RWPE1 (cell line): ENCODE data around the gene KRT85.

Experiments used
- CTCF ChIA-PET: fragments of 350-600 bp; sonication (Branson Sonifier 250); formaldehyde crosslinking; extraction: SDS; loops from one replicate; lab custom pipeline; 2021; lab: Yijun Ruan, JAX
- POLR2A ChIA-PET: fragments of 400-600 bp; formaldehyde crosslinking; extraction: SDS; loops from one replicate; lab custom pipeline; 2020; ENCODE audit warnings: antibody characterized with exemption; ENCODE audit not compliant: low non-redundant PET; lab: Yijun Ruan, JAX
- DNase-seq: peaks from one replicate; pipeline ENCODE4 v3.0.0; 2012; ENCODE audit warnings: low spot score
- H3K27ac ChIP-seq: fragments of 450-650 bp; 2 replicates; pipeline ENCODE4 v1.5.1; 2017
- TF ChIP-seq, protein P1 (sequence below): fragments of 450-650 bp; conservative IDR thresholded peaks from 2 replicates; pipeline ENCODE4 v1.5.1; 2017; ENCODE audit warnings: low read depth, mild to moderate bottlenecking

KRT85 gene

DNA sequence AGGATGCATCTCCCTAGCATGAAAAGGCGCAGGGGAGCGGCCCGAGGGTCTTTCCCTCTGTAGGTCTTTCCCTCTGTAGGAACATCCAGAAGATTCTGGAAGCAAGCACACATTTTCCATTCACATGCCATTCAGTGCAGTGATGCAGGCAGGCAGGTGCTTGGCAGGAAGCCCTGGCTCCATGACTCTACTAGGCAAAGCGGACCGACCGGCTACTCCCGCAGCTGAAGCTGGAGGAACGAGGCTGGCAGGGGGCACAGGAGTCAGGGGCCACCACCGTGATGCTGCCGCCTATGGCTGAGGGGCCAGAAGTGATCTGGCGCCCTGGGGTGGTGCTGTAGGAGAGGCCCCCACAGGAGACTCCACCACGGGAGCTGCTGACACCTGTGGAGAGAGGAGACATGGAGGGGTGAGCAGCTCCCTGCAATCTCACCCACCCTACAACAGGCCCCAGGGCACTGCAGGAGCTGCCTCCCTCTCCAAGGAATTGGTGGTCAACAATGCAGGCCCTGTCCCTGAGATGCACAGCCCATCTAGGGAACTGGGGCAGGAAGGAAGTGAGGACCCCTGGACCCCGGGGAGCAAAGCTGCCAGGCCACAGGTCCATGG, 6.5 kb downstream of the KRT85 start:
- no peak for DNase-seq
- H3K27ac ChIP-seq = no peak overlapping the region
- TF ChIP-seq, protein P1, sequence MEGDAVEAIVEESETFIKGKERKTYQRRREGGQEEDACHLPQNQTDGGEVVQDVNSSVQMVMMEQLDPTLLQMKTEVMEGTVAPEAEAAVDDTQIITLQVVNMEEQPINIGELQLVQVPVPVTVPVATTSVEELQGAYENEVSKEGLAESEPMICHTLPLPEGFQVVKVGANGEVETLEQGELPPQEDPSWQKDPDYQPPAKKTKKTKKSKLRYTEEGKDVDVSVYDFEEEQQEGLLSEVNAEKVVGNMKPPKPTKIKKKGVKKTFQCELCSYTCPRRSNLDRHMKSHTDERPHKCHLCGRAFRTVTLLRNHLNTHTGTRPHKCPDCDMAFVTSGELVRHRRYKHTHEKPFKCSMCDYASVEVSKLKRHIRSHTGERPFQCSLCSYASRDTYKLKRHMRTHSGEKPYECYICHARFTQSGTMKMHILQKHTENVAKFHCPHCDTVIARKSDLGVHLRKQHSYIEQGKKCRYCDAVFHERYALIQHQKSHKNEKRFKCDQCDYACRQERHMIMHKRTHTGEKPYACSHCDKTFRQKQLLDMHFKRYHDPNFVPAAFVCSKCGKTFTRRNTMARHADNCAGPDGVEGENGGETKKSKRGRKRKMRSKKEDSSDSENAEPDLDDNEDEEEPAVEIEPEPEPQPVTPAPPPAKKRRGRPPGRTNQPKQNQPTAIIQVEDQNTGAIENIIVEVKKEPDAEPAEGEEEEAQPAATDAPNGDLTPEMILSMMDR = no peak
- ChIA-PET CTCF (interaction anchor here (0.5 to 1.5 kb wide), 4 partner anchors 12 to 519 kb away, joined by 3 to 8 read pairs (median 4); no protein-coding TSS in a partner anchor), POLR2A (no interaction called here)

DNA sequence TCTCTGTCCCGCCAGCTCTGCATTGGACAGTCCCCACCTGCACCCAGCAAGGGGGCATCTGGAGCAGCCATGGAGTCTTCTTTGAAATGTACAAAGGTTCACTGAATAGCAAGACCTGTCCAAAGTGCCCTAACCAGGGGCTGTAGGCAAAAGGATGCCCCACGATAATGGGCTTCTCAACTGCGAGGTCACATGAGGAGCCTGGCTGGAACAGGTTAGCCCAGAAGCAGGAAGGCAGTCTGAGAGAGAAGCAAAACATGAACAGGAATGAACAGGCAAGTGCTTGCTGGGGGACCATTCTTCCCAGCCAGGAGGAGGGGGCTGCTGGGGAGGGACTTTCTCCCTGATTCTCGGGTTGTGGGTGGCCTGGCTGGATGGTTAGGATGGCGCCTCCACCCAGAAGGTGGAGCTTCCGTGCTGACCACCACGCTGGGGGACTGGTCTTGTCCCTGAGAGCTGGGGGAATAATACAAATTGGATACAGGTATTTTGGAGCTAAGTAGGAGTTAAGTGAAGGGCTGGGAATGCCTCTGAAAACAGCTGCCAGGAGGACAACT, 7.1 kb downstream of the KRT85 start:
- DNase-seq = no peak
- no peak overlapping the region for H3K27ac ChIP-seq
- CTCF ChIA-PET = interaction anchor here (0.5 to 1.3 kb wide), 3 partner anchors 12 to 519 kb away, joined by 3 to 4 read pairs (median 3); no protein-coding TSS in a partner anchor
- POLR2A ChIA-PET = no interaction called here
- TF ChIP-seq, protein P1 = no peak

DNA sequence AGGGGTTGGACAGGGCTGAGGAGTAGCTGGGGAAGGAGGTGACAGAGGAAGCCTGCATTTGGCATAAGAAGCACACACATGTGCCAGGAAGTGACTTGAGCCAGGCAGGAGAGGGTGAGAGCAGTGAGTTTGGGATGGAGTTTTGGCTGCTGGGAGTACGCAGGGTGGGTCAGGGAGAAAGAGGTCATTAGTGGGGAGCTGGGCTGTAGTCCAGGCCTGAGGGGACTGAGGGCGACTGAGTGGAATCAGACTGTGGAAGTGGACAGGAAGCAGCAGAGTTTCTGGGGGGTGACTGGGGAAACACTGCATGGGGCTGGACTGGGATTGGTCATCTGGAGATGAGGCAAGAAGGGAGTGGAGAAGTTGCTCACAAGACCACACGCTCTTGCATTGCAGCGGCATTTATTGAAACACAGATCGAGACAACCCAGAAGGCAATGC, 7.6 kb downstream of the KRT85 start:
- H3K27ac ChIP-seq = no peak overlapping the region
- CTCF ChIA-PET = interaction anchor here (0.6 to 1.1 kb wide), 2 partner anchors 13 to 520 kb away, joined by 4 read pairs; no protein-coding TSS in a partner anchor
- POLR2A ChIA-PET = no interaction called here
- TF ChIP-seq, protein P1 = no peak
- no peak for DNase-seq

DNA sequence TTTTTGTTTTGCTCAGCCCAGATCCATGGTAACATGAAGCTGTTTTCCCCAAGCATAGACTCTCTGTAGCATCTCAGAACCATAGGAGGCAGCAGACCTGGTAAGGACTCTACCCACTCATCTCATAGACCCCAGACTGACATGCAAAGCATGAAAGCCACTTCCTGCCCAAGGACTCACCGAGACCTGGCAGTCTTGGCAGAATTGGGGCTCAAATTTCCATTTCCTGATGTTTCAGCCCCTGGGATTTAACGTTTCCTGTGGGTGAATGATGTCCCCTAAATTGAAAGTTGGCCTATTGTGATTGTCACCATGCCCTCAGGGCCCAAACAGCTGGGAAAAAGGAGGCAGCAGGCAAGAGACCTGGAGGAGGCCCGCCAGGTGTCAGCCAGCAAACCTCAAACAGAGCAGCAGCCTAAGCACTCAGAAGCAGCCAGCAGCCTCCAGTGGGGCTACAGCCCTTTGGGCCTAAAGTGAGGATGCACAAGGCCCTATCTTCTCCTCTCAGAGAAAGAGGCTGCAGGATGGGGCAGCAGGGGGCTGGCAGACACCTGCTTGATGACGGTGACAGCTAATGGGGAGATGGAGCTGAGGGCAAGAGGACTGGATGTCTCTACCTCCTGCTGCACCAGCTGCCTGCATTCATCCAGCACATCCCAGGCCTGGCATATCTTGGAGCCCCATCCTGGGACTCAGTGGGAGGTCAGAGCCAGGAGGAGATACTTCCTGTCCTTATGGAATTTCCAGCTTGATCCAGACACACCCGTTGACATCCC, 8.5 kb downstream of the KRT85 start:
- CTCF ChIA-PET = interaction anchor here (0.6 to 1.1 kb wide), 2 partner anchors 14 to 521 kb away, joined by 4 read pairs; no protein-coding TSS in a partner anchor
- DNase-seq = no peak
- POLR2A ChIA-PET = no interaction called here
- TF ChIP-seq, protein P1 = no peak
- no peak overlapping the region for H3K27ac ChIP-seq

DNA sequence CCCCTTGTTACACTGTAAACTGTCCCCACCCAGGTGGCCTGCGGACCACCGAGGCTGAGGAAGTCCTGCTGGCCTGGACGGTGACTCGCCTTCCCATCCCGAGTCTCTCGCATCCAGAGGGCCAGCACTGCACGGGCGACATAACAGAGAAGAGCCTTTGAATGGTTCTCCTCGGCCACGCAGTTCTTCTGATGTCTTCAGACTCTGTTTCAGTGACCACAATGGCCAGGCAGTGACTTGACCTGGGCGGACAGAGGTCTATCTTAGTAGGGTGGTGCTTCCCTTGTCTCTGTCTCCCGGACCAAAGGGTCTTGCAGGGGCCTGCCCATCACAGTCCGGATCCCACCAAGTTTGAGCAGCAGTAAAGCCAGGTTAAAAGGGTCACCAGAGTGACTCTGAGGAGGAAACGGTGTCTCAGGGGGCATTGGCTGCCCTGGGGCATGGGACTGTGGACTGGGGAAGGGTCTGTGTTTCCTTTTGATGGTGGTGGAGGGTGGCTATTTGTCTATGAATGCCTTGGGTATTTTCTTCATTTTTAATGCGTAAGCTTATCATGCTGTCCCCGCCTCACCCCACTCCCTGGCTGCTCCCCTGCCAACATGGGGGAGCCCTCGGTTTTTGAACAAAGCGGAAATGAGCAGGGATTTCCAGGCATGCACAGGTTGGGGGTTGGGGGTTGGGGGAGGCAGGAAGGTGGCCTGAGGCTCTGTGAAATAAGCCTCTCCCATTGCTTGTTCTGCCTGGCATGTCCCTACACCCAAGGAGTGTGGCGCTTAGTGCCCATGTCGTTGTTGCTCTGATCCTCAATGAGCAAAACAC, 10.3 kb downstream of the KRT85 start:
- DNase-seq = no peak
- CTCF ChIA-PET = no interaction called here
- H3K27ac ChIP-seq = no peak overlapping the region
- POLR2A ChIA-PET = no interaction called here
- TF ChIP-seq, protein P1 = no peak
